HG03354 (cell line): ENCODE measurements around the gene FIBCD1.
"Not testable (repeated sequence)": the region's sequence is repeated elsewhere in the genome, so short reads cannot be mapped to it uniquely, and the experiment has no call there.

Experiments
- ATAC-seq: cut with Tn5 transposase; IDR thresholded peaks from one replicate; pipeline ENCODE4 v1.9.1; 2021; ENCODE audit warnings: mild to moderate bottlenecking; ENCODE audit not compliant: unreplicated experiment, poor library complexity, severe bottlenecking

FIBCD1 gene

DNA sequence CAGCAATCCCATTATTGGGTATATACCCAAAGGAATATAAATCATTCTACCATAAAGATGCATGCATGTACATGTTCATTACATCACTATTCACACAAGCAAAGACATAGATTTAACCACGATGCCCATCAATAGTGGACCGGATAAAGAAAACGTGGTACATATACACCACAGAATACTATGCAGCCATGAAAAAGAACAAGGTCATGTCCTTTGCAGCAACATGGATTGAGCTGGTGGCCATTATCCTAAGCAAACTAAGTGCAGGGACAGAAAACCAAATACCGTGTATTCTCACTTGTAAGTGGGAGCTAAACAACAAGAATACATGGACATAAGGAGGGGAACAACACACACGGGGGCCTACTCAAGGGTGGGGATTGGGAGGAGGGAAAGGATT is 36.1 kb upstream of the FIBCD1 start:
- ATAC-seq, result no peak

DNA sequence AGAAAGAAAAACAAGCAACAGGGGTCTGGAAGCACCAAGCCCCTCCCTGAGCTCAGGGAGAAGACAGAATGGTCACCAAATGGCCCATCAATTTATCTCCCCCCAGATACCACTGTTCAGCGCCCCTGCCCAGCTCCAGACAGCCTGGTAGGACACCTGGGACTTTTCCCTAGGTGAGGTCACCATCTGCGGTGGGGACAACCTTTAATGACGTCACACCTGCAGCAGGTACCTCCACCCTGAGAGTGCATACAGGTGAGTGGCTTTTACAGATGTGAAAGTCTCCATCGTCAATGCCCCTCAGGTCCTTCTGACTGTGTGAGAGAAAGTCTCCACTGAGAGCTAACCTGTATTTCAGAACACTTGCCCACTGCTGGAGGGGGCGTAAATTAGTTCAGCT is 35.6 kb upstream of the FIBCD1 start:
- no peak for ATAC-seq

DNA sequence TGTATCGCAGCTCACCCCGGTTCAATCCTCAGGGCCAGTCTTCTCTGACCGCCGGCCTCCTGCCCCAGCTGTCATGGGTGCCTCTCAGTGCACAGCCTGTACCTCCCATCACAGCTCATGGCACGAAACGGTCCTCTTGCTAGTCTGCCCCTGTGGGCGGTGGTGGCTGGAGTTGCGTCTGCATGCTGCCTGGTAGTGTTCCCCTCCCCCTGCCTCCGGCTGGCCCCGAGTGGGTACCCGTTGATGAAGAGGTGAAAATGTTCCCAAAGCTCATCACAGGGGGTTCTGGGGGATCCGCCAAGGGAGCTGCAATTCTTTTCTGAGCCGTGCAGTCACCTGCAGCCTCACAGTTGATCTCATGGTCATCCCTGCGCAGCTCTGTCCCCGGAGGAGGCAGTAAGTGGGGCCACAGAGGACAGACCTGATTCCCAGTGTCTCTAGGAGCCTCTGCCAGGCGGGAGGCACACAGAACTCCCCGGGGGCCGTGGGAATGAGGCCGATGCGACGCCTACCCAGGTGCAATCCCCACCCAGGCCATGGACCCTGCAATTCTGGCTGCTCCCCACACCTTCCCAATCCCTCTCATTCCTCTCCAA is 34.7 kb upstream of the FIBCD1 start:
- no peak for ATAC-seq

GRCh38 chr9:130972957-130973685 is 34.1 kb upstream of the FIBCD1 start:
- ATAC-seq, result no peak

DNA sequence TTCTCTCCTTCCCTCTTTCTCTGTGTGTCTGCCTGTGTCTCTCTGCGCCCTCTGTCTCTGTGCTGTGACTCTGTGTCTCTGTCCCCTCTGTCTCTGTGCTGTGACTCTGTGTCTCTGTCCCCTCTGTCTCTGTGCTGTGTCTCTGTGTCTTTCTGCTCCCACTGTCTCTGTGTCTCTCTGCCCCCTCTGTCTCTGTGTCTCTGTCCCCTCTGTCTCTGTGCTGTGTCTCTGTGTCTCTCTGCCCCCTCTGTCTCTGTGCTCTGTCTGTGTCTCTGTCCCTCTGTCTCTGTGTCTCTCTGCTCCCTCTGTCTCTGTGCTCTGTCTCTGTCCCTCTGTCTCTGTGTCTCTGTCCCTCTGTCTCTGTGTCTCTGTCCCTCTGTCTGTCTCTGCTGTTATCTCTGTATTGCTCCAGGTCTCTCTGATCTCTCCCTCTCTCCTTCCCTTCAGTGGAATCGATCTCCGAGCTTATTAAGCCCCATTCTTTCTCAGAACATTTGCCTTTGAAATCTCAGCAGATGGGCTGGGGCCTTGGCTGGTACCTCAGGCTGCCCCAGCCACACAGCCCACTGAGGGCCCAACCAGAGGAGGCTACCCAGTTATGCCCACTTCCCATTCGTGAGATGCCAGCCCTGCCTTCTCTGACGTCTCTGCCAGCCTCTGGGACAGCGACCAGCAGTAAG is 33.4 kb upstream of the FIBCD1 start:
- no peak for ATAC-seq

- ATAC-seq, result no peak
These were observed 32.3 kb upstream of the FIBCD1 start for GRCh38 chr9:130971294-130971849.

GRCh38 chr9:130970855-130971254 is 31.8 kb upstream of the FIBCD1 start:
- no peak for ATAC-seq

GRCh38 chr9:130970052-130970451 is 31.0 kb upstream of the FIBCD1 start:
- no peak for ATAC-seq

DNA sequence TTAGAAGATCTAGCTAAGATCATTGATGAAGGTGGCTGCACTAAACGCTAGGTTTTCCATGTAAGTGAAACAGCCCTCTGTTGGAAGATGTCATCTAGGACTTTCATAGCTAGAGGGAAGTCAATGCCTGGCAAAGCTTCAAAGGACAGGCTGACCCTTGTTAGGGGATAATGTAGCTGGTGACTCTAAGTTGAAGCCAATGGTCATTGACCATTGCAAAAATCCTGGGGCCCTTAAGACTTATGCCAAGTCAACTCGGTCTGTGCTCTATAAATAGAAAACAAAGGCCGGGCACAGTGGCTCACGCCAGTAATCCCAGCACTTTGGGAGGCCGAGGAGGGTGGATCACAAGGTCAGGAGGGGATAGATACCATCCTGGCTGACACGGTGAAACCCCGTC is 26.6 kb upstream of the FIBCD1 start:
- no peak for ATAC-seq

DNA sequence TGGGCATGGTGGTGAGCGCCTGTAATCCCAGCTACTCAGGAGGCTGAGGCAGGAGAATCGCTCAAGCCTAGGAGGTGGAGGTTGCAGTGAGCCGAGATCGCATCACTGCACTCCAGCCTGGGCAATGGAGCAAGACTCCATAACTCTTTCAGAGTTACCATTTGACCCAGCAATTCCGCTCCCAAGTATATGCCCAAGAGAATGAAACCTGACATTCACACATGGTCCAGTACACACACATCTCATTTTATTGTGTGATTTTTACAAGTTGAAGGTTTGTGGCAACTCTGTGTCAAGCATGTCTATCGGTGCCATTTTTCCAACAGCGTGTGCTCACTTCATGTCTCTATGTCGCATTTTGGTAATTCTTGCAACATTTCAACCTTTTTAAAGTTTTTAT is 24.9 kb upstream of the FIBCD1 start:
- no peak for ATAC-seq

DNA sequence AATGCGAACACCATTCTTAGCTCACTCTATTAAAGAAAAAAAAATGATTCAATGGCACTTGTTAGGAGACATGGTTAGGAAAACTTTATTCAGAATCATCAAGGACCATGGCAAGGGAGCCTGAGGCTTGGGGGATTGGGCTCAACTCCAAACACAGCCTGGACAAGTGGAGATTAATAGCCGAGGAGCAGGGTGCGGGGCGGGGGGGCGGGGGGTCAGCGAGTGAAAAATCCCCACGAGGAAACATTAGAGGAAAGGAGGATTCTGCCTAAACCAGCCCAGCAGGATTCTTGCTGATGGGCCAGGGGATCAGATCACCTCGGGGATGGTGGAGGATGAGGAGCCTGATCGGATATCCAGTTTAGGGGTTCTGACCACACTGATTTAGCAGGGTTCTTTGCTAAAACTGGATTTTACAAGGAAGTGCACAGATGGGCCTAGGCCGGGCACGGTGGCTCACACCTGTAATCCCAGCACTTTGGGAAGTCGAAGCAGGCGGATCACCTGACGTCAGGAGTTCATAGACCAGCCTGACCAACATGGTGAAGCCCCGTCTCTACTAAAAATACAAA is 24.4 kb upstream of the FIBCD1 start:
- no peak for ATAC-seq

DNA sequence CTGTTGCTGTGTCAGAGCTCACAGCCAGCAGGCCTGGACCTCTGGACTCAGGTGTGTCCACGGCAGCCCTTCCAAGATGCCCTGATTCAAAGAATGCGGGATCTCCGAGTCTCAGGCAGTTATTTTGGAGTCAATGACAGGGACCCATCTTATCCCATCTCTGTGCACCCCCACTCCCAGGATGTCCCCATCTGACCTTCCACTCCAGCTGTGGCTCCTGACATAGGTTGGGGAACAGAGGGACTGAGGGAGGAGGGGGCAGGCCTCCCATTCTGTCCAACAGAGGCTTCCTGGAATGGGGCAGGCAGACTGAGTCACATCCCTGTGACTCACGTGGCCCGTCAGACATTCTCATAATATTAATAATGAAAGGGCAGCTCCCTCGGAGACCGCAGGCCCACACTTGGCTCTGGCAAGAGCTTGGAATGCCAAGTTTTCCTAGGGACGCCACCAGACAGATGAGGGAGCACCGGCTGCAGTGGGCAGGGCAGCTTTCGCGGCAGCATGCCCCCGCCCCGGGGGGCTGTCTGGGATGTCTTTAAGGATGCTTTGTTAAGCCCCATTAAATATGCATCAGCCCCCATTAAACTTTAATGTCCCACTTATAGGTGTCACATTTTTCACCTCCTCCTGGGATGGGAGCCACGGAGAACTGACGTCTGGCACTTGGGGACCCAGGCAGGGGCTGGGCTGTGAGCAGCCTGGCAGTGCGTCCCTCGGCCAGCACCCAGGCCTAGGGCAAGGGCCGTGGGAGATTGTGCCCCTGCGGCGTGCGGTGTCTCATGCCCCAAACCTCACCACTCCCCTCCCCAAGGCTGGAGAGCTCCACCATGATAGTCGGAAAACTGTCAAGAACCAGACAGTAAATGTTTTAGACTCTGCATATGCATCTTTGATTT is 23.6 kb upstream of the FIBCD1 start:
- no peak for ATAC-seq

GRCh38 chr9:130961511-130962300 is 22.7 kb upstream of the FIBCD1 start:
- ATAC-seq, result no peak

GRCh38 chr9:130960522-130961378 is 21.7 kb upstream of the FIBCD1 start:
- ATAC-seq, result no peak

DNA sequence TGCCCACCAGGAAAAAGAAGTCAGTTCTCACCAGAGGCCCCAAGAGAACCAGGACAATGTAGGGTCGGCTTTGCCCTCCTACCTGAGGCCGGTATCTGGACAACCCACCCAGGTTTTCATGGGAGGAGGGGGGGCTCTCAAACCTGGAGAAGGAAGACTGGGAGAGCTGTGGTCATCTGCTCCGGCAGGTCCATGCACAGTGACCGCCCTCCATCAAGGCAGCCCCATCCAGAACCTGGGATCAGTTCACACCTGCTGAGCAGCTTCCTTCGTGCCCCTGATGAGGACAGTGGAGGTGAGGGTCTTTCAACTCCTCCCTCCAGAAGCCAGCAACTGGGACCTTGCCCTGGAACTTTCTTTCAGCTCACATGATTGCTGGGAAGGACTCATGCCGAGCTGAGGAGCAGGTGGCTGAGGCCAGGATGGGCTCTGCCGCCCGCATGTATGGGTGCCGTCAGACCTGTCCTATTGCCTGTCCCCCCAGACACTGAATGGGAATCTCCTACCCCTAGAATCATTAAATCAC is 20.8 kb upstream of the FIBCD1 start:
- no peak for ATAC-seq

GRCh38 chr9:130958564-130958963 is 19.5 kb upstream of the FIBCD1 start:
- ATAC-seq, result not testable (repeated sequence)

DNA sequence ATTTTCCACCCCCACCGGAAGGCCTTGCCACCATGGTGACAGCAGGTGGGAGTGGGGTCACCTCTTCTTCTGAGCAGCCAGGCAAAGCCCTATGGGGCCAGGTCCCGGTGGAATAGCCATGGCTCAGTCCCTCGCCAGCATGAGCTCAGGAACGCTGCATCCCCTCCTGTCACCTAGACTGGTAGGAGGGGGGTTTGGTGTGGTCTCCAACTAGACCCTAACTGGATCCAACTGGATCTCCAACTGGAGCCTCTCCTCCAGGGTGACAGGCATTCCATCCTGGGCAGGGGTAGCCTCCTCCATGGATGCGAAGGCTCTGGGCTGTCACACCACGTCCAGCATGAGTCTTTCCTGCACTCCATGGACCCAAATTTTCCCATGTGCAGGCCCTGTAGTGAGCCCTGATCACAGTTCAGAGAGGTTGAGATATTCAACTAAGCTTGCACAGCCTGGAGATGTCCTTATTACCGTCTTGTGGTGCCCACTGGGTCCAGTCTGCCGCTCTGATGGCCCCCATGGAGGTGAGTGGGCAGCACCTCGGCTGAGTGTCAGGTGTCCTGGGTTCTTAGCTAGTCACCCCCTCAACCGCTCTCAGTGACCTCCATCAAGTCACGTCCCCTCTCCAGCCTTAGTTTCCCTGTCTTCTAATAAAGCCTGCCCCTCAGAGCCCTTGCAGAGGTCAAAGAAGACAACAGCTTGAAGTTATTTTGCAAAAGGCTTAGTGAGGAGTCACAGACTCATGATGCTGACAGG is 18.6 kb upstream of the FIBCD1 start:
- no peak for ATAC-seq
